ENCODE measurements around the gene PPP2R2C. TPM values are rescaled to one million over a fixed set of nuclear protein-coding genes. Genes with fewer than 3 reads are reported as not detected.

PPP2R2C gene
- total RNA-seq, 2 experiments from 2014 or later = not detected

- CTCF ChIA-PET (ENCODE audit: unreplicated experiment) = no interaction called here
- no peak for DNase-seq (ENCODE audit: low spot score)
Observed at GRCh38 chr4:6458528-6458927, 13.9 kb downstream of the PPP2R2C start.

GRCh38 chr4:6456450-6456849, 16.0 kb downstream of the PPP2R2C start:
- H3K27ac ChIP-seq (ENCODE audit: low read depth, low read length, poor library complexity, severe bottlenecking) = no peak overlapping the region
- no peaks in the 10 kb centered on the region for H3K36me3 ChIP-seq (ENCODE audit: insufficient read depth, low read length)
- no peak for TF ChIP-seq EZH2phosphoT487 (IDR thresholded peaks at IDR 0.05; ENCODE audit: borderline replicate concordance, low read depth, low read length)
- TF ChIP-seq CTCF (conservative IDR thresholded peaks at IDR 0.05; ENCODE audit: low read length) = no peak
- H2AFZ ChIP-seq (ENCODE audit: low read length) = no peak overlapping the region
- no peaks in the 10 kb centered on the region for H3K9me2 ChIP-seq (ENCODE audit: insufficient read depth, low read length)
- no peak overlapping the region for H3K4me3 ChIP-seq (ENCODE audit: low read depth, low read length, poor library complexity, severe bottlenecking)
- intact Hi-C loops (cut with micrococcal nuclease; ENCODE audit: unreplicated experiment) = no loop called here
- no peaks in the 10 kb centered on the region for H3K79me2 ChIP-seq (ENCODE audit: insufficient read depth, low read depth, low read length)
- ChIA-PET CTCF (ENCODE audit: unreplicated experiment) (no interaction called here), POLR2A (no interaction called here)
- BruUV-seq (replicated peaks) = no TSS peak
- DNase-seq (ENCODE audit: low spot score) = no peak
- no peaks in the 10 kb centered on the region for H4K20me1 ChIP-seq (ENCODE audit: insufficient read depth, low read length)
- no peaks in the 10 kb centered on the region for H3K4me1 ChIP-seq (ENCODE audit: insufficient read depth, low read length, poor library complexity, severe bottlenecking)
- no peaks in the 10 kb centered on the region for H3K9me3 ChIP-seq (ENCODE audit: low read length)
- no peak overlapping the region for H3K4me2 ChIP-seq (ENCODE audit: low read length)

More at GRCh38 chr4:6458528-6458927, 13.9 kb downstream of the PPP2R2C start:
- Histone ChIP-seq H3K27ac (ENCODE audit: low read depth, low read length, poor library complexity, severe bottlenecking) (no peak overlapping the region), H3K4me3 (ENCODE audit: low read depth, low read length, poor library complexity, severe bottlenecking) (no peak overlapping the region), H3K4me1 (ENCODE audit: insufficient read depth, low read length, poor library complexity, severe bottlenecking) (no peaks in the 10 kb centered on the region), H3K79me2 (ENCODE audit: insufficient read depth, low read depth, low read length) (no peaks in the 10 kb centered on the region), H2AFZ (ENCODE audit: low read length) (no peak overlapping the region), H3K4me2 (ENCODE audit: low read length) (no peak overlapping the region), H3K36me3 (ENCODE audit: insufficient read depth, low read length) (no peaks in the 10 kb centered on the region), H3K9me3 (ENCODE audit: low read length) (no peaks in the 10 kb centered on the region), H4K20me1 (ENCODE audit: insufficient read depth, low read length) (no peaks in the 10 kb centered on the region), H3K9me2 (ENCODE audit: insufficient read depth, low read length) (no peaks in the 10 kb centered on the region)
- intact Hi-C loops (cut with micrococcal nuclease; ENCODE audit: unreplicated experiment) = no loop called here
- BruUV-seq (replicated peaks) = no TSS peak
- POLR2A ChIA-PET = no interaction called here
- TF ChIP-seq EZH2phosphoT487 (IDR thresholded peaks at IDR 0.05; ENCODE audit: borderline replicate concordance, low read depth, low read length) (no peak), CTCF (conservative IDR thresholded peaks at IDR 0.05; ENCODE audit: low read length) (no peak)

- Histone ChIP-seq H3K27ac (ENCODE audit: low read depth, low read length, poor library complexity, severe bottlenecking) (no peak overlapping the region), H2AFZ (ENCODE audit: low read length) (no peak overlapping the region), H3K79me2 (ENCODE audit: insufficient read depth, low read depth, low read length) (no peaks in the 10 kb centered on the region), H3K9me2 (ENCODE audit: insufficient read depth, low read length) (no peaks in the 10 kb centered on the region), H4K20me1 (ENCODE audit: insufficient read depth, low read length) (no peaks in the 10 kb centered on the region), H3K4me1 (ENCODE audit: insufficient read depth, low read length, poor library complexity, severe bottlenecking) (no peaks in the 10 kb centered on the region), H3K9me3 (ENCODE audit: low read length) (no peaks in the 10 kb centered on the region), H3K4me3 (ENCODE audit: low read depth, low read length, poor library complexity, severe bottlenecking) (no peak overlapping the region), H3K36me3 (ENCODE audit: insufficient read depth, low read length) (no peaks in the 10 kb centered on the region), H3K4me2 (ENCODE audit: low read length) (no peak overlapping the region)
- POLR2A ChIA-PET = no interaction called here
- CTCF ChIA-PET (ENCODE audit: unreplicated experiment) = no interaction called here
- TF ChIP-seq CTCF (conservative IDR thresholded peaks at IDR 0.05; ENCODE audit: low read length) (no peak), EZH2phosphoT487 (IDR thresholded peaks at IDR 0.05; ENCODE audit: borderline replicate concordance, low read depth, low read length) (no peak)
- BruUV-seq (replicated peaks) = no TSS peak
- DNase-seq (ENCODE audit: low spot score) = no peak
- intact Hi-C loops (cut with micrococcal nuclease; ENCODE audit: unreplicated experiment) = no loop called here
Observed at GRCh38 chr4:6454112-6454910, 18.1 kb downstream of the PPP2R2C start.

Measured in OCI-LY7 (cell line).